Pulmonary artery endothelial cell (primary cell): Measurements from ENCODE around the gene ATP5F1A. TPM values are rescaled to one million over a fixed set of nuclear protein-coding genes. Genes with fewer than 3 reads are reported as not detected.
A peak's percentile ranks its signal among the peaks of the same experiment; 100 is the strongest.
"Not testable (repeated sequence)": the region's sequence is repeated elsewhere in the genome, so short reads cannot be mapped to it uniquely, and the experiment has no call there.

Source experiments
- DNase-seq: peaks from one replicate; pipeline ENCODE4 v3.0.0-alpha.2; 2011; ENCODE audit warnings: low read depth, low spot score
- total RNA-seq: library from RNA; depleted of rRNA; stranded (reverse); fragments of >200 nt; gene quantifications from 2 replicates; pipeline ENCODE4 v1.2.3, GENCODE V29; 2014

The ATP5F1A gene
- total RNA-seq = 837 and 857 TPM in 2 replicates

GRCh38 chr18:46097801-46098615, at the start of gene ATP5F1A:
ATP5F1A (minus strand) TSS chr18:46098296; CDS start chr18:46098231, 65 bp downstream.
- no peak for DNase-seq

- DNase-seq = no peak
These were observed 43.1 kb upstream of the ATP5F1A start for GRCh38 chr18:46141199-46141598.

- DNase-seq = no peak
These were observed 42.1 kb upstream of the ATP5F1A start for GRCh38 chr18:46140173-46140572.

- DNase-seq = no peak
These were observed 37.0 kb upstream of the ATP5F1A start for GRCh38 chr18:46134920-46135675.

- no peak for DNase-seq
These were observed 35.4 kb upstream of the ATP5F1A start for GRCh38 chr18:46133534-46133933.

- DNase-seq = not testable (repeated sequence)
These were observed 32.5 kb upstream of the ATP5F1A start for GRCh38 chr18:46130549-46130948.

GRCh38 chr18:46130061-46130460, 32.0 kb upstream of the ATP5F1A start:
- DNase-seq = no peak

GRCh38 chr18:46126625-46127024, 28.5 kb upstream of the ATP5F1A start:
- DNase-seq = not testable (repeated sequence)

- DNase-seq = no peak
These were observed 15.7 kb upstream of the ATP5F1A start for GRCh38 chr18:46113751-46114150.

GRCh38 chr18:46110406-46110805, 12.3 kb upstream of the ATP5F1A start:
- no peak for DNase-seq

- DNase-seq = no peak
These were observed 11.3 kb upstream of the ATP5F1A start for GRCh38 chr18:46109386-46109785.

- DNase-seq = peak; percentile 33
These were observed 6.2 kb upstream of the ATP5F1A start, which contains the start of gene HAUS1 for GRCh38 chr18:46104128-46104911. HAUS1 (plus strand) TSS chr18:46104385; CDS start chr18:46104412, 27 bp downstream.

GRCh38 chr18:46099463-46099862, 1.4 kb upstream of the ATP5F1A start:
- no peak for DNase-seq

- no peak for DNase-seq
These were observed 479 bp upstream of the ATP5F1A start for GRCh38 chr18:46098616-46098933.

- no peak for DNase-seq
These were observed 680 bp downstream of the ATP5F1A start for GRCh38 chr18:46097431-46097800.

GRCh38 chr18:46096651-46097300, 1.3 kb downstream of the ATP5F1A start:
- DNase-seq = no peak

- no peak for DNase-seq
These were observed 2.6 kb downstream of the ATP5F1A start for GRCh38 chr18:46095532-46095931.

GRCh38 chr18:46088501-46088900, 9.6 kb downstream of the ATP5F1A start:
- DNase-seq = not testable (repeated sequence)

GRCh38 chr18:46084431-46084830, 13.7 kb downstream of the ATP5F1A start:
- no peak for DNase-seq

- no peak for DNase-seq
These were observed 17.9 kb downstream of the ATP5F1A start for GRCh38 chr18:46080156-46080555.

- DNase-seq = no peak
These were observed 18.8 kb downstream of the ATP5F1A start for GRCh38 chr18:46079336-46079735.
